Esophagus squamous epithelium (tissue), 4 donors: Measurements from ENCODE around the gene RNF220.

Experiments
- CTCF ChIP-seq, 6 experiments: fragments of 450-650 bp in 4 of 6; fragments of 200-600 bp in 2 of 6; sonication (generic) in 2 of 6; IDR thresholded peaks; one replicate each; pipeline ENCODE4 v1.5.1; 2016 to 2019; ENCODE audit warnings: antibody characterized with exemption in 6 of 6, mild to moderate bottlenecking in 4 of 6, moderate library complexity in 4 of 6
- POLR2A ChIP-seq, 4 donors: fragments of 450-650 bp; IDR thresholded peaks; one replicate each; pipeline ENCODE4 v1.6.1; 2017; ENCODE audit warnings: antibody characterized with exemption in 4 of 4, mild to moderate bottlenecking in 4 of 4, moderate library complexity in 3 of 4

- TF ChIP-seq CTCF (IDR thresholded peaks at IDR 0.05) (no peak), POLR2A (IDR thresholded peaks at IDR 0.05) (no peak)
Measured at GRCh38 chr1:44660176-44660575, 255.1 kb downstream of the RNF220 start.
